Loucy (cell line): Measurements from ENCODE around the gene DMP1.

Experiments
- CTCF ChIP-seq: fragments of 200-600 bp; sonication (generic); conservative IDR thresholded peaks from 2 replicates; pipeline ENCODE4 v1.5.1; 2014; ENCODE audit warnings: mild to moderate bottlenecking, antibody characterized with exemption, low read length
- EZH2phosphoT487 ChIP-seq: fragments of 200-600 bp; IDR thresholded peaks from 2 replicates; pipeline ENCODE4 v1.6.1; 2018; ENCODE audit warnings: antibody characterized with exemption, mild to moderate bottlenecking, moderate library complexity, borderline replicate concordance

- TF ChIP-seq CTCF (no peak), EZH2phosphoT487 (no peak)
Measured at GRCh38 chr4:87659247-87659931, 9.3 kb downstream of the DMP1 start.
